Smooth muscle cell of trachea (primary cell): ENCODE measurements around the gene ACE2. TPM values are rescaled to one million over a fixed set of nuclear protein-coding genes. Genes with fewer than 3 reads are reported as not detected.

ENCODE experiments used
- total RNA-seq: library from RNA; depleted of rRNA; stranded (reverse); fragments of >200 nt; gene quantifications from 2 replicates; pipeline ENCODE4 v1.2.1, GENCODE V29; 2014

The ACE2 gene
- total RNA-seq: not detected in 2 replicates

GRCh38 chrX:15600745-15601144 is at the start of gene ACE2:
Gene ACE2, minus strand, starts transcription at chrX:15600960. Its CDS starts 49 bp downstream, at chrX:15600911.

Other genes with a start within 250 kb of the ACE2 start
- 2.0 and 4.6 TPM in 2 replicates for gene VEGFD, start 216.5 kb downstream of the ACE2 start, total RNA-seq
- gene PIR, start 107.6 kb downstream of the ACE2 start, total RNA-seq: 11.9 and 12.4 TPM in 2 replicates
- 0.73 TPM in 1 of 2 replicates, not detected in the other for gene BMX, start 100.2 kb downstream of the ACE2 start, total RNA-seq
- gene CLTRN, start 63.8 kb upstream of the ACE2 start, total RNA-seq: 0.29 and 0.50 TPM in 2 replicates
- 7.9 and 15.0 TPM in 2 replicates for gene CA5B, start 137.3 kb upstream of the ACE2 start, total RNA-seq
- 2.5 and 4.4 TPM in 2 replicates for gene ZRSR2, start 189.5 kb upstream of the ACE2 start, total RNA-seq